Stimulated activated naive CD8-positive, alpha-beta T cell treated with anti-CD3 and anti-CD28 coated beads, Interleukin-15, Interleukin-2, amounts not matched to agents 100 ng/mL and 50 ng/mL, for 24 hours (primary cell): Measurements from ENCODE around the gene SLC35A4.
"Not testable (repeated sequence)": the region's sequence is repeated elsewhere in the genome, so short reads cannot be mapped to it uniquely, and the experiment has no call there.

Experiments used
- H3K27ac Mint-ChIP-seq: one replicate; pipeline ENCODE4 v1.8.0; 2021; ENCODE audit warnings: mild to moderate bottlenecking, mixed read lengths
- H3K27me3 Mint-ChIP-seq: one replicate; pipeline ENCODE4 v1.8.0; 2021; ENCODE audit warnings: mixed read lengths
- H3K36me3 Mint-ChIP-seq: one replicate; pipeline ENCODE4 v1.8.0; 2021; ENCODE audit warnings: low read depth, mixed read lengths
- H3K4me1 Mint-ChIP-seq: one replicate; pipeline ENCODE4 v1.8.0; 2021; ENCODE audit warnings: low read depth, mixed read lengths
- H3K4me3 Mint-ChIP-seq: one replicate; pipeline ENCODE4 v1.8.0; 2021; ENCODE audit warnings: mild to moderate bottlenecking, mixed read lengths
- H3K9me3 Mint-ChIP-seq: one replicate; pipeline ENCODE4 v1.8.0; 2021; ENCODE audit warnings: mixed read lengths

The SLC35A4 gene

DNA sequence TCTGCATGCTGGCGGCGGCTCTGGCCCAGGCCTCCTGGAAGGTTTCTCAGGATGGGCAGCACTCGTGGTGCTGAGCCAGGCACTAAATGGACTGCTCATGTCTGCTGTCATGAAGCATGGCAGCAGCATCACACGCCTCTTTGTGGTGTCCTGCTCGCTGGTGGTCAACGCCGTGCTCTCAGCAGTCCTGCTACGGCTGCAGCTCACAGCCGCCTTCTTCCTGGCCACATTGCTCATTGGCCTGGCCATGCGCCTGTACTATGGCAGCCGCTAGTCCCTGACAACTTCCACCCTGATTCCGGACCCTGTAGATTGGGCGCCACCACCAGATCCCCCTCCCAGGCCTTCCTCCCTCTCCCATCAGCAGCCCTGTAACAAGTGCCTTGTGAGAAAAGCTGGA is 3.2 kb downstream of the SLC35A4 start:
- H3K9me3 Mint-ChIP-seq: no peaks in the 10 kb centered on the region
- no peaks in the 10 kb centered on the region for H3K27me3 Mint-ChIP-seq
- H3K4me1 Mint-ChIP-seq: peaks cover 58% of the 10 kb centered on the region
- no peak overlapping the region for H3K27ac Mint-ChIP-seq
- no peak overlapping the region for H3K4me3 Mint-ChIP-seq
- H3K36me3 Mint-ChIP-seq: peaks cover 50% of the 10 kb centered on the region

DNA sequence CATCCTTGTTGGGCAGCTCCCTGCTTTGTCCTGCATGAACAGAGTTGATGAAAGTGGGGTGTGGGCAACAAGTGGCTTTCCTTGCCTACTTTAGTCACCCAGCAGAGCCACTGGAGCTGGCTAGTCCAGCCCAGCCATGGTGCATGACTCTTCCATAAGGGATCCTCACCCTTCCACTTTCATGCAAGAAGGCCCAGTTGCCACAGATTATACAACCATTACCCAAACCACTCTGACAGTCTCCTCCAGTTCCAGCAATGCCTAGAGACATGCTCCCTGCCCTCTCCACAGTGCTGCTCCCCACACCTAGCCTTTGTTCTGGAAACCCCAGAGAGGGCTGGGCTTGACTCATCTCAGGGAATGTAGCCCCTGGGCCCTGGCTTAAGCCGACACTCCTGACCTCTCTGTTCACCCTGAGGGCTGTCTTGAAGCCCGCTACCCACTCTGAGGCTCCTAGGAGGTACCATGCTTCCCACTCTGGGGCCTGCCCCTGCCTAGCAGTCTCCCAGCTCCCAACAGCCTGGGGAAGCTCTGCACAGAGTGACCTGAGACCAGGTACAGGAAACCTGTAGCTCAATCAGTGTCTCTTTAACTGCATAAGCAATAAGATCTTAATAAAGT is 3.9 kb downstream of the SLC35A4 start:
- H3K27ac Mint-ChIP-seq: peak overlapping the region; percentile 95
- no peaks in the 10 kb centered on the region for H3K27me3 Mint-ChIP-seq
- peaks cover 52% of the 10 kb centered on the region for H3K4me1 Mint-ChIP-seq
- no peaks in the 10 kb centered on the region for H3K9me3 Mint-ChIP-seq
- peak overlapping the region; percentile 74 for H3K4me3 Mint-ChIP-seq
- peaks cover 50% of the 10 kb centered on the region for H3K36me3 Mint-ChIP-seq

DNA sequence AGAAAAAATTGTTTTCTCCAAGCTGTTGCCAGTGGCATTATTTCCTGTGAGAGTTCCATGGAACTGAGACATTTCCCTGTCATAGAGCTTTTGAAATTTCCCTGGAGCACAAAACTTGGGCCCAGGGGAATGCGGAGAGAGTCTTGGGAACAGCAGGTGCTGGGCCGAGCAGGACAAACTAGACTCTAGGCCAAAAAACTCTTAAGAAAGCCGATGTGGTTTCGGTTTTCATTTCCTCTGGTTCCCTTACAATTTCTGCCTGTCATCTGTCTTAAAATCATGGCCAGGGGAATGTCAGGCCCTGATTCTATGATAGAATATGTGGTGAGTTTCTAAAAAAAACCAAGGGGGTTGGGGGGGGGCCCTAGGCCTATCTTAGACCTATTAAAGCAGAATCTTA is 4.6 kb downstream of the SLC35A4 start:
- Mint-ChIP-seq H3K36me3 (peaks cover 50% of the 10 kb centered on the region), H3K27me3 (no peaks in the 10 kb centered on the region), H3K4me1 (peaks cover 46% of the 10 kb centered on the region), H3K9me3 (no peaks in the 10 kb centered on the region), H3K27ac (peak overlapping the region; percentile 95), H3K4me3 (peak overlapping the region; percentile 74)

DNA sequence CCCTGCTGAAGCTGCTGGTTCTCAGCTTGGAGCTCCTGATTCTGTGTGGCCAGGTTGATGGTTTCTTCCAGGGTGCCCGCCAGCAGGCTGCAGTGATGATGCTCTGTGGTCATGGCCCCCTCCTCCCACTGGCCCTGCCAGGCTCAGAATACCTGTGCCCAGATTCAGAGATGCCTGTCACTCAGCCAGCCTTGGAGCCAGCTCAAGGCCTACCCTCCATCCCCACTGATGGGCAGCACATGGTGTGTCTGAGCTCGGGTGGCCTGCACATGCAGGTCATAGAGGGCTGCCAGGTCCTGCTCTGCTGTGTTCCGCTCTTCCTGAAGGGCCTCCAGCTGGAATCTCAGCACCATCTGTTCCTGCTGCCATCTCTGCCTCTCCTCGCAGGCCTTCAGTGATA is 5.4 kb downstream of the SLC35A4 start:
- peaks cover 46% of the 10 kb centered on the region for H3K36me3 Mint-ChIP-seq
- peaks cover 46% of the 10 kb centered on the region for H3K4me1 Mint-ChIP-seq
- H3K9me3 Mint-ChIP-seq: no peaks in the 10 kb centered on the region

DNA sequence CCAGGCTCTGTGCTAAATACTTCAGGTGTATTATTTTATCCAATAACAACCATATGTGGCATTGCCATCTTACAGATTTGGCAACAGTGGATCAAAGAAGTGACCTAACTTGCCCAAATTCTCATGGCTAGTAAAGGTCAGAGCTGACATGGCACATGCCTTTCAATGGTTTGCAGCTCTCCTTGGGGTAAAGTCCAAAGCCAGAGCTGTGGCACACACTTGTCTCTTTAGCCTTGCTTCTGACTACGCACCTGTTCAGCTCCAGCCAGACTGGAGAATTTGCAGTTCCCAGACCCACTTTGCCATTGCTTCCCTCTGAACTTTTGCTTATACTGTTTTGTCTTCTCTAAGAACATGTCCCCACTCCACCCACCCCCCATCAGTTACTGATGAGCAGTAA is 5.9 kb downstream of the SLC35A4 start:
- peaks cover 41% of the 10 kb centered on the region for H3K36me3 Mint-ChIP-seq
- no peak overlapping the region for H3K4me3 Mint-ChIP-seq
- H3K9me3 Mint-ChIP-seq: no peaks in the 10 kb centered on the region
- peaks cover 42% of the 10 kb centered on the region for H3K4me1 Mint-ChIP-seq
- no peak overlapping the region for H3K27ac Mint-ChIP-seq
- H3K27me3 Mint-ChIP-seq: no peaks in the 10 kb centered on the region

More for the DNA sequence above, 5.4 kb downstream of the SLC35A4 start:
- Mint-ChIP-seq H3K27ac (peak overlapping the region; percentile 95), H3K4me3 (no peak overlapping the region), H3K27me3 (no peaks in the 10 kb centered on the region)

DNA sequence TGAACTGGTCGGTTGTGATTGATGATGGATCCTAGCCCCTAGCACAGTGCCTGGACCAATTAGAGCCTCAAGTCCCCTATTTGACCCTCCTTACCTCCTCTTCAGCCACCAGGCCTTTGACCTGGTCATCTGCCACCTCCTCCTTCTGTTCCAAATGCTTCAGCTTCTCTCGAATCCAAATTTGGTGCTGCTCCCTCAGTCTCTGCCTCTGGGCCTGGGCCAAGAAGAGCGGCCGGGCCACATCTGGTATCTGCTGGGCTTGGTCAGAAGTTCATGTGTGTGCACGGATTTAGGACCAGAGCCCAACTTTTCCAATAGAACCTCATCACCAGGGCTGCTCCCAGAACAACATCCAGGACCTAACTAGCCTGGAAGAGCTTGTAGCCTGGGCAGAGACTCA is 6.5 kb downstream of the SLC35A4 start:
- Mint-ChIP-seq H3K9me3 (no peaks in the 10 kb centered on the region), H3K36me3 (peaks cover 37% of the 10 kb centered on the region), H3K27me3 (no peaks in the 10 kb centered on the region), H3K4me1 (peaks cover 35% of the 10 kb centered on the region), H3K27ac (peak overlapping the region; percentile 60), H3K4me3 (no peak overlapping the region)

DNA sequence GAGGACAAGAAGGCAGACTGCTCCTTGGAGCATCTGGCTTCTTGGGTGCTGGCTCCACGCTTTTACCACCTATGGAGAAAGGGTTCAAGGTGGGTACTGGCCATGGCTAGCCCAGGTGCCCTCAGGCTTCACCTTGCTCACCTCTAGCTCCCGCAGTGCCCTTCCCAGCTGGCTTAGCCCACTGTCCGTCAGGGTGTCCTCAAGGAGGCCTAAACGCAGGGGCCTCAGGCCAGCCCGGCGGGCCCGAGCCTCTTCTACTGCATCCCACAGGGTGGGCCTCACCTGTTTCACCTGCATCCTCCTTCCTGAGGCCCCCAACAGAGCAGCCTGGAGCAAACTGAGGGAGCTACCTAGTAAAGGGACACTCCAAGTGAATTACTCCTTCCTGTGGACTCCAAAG is 9.1 kb downstream of the SLC35A4 start:
- H3K36me3 Mint-ChIP-seq: peaks cover 13% of the 10 kb centered on the region
- no peaks in the 10 kb centered on the region for H3K27me3 Mint-ChIP-seq
- H3K4me3 Mint-ChIP-seq: no peak overlapping the region
- peaks cover 17% of the 10 kb centered on the region for H3K4me1 Mint-ChIP-seq
- no peak overlapping the region for H3K27ac Mint-ChIP-seq
- no peaks in the 10 kb centered on the region for H3K9me3 Mint-ChIP-seq

DNA sequence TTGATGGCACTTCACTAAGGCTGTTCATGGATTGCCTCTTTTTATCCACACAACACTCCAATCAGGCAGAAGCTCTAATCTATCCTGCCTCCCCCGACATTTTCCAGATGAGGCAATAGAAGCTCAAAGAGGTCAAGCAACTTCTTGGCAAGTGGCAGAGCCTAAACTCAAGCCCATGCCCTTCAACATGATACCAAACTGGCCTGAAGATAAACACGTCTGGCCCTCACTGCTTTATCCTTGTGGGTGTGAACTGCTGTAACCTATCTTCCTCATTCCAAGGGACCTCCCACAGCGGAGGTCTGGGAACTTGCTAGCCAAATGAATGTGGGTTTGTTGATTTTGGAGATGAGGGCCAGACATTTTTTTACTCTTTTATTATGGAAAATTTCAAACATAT is 9.5 kb downstream of the SLC35A4 start:
- Mint-ChIP-seq H3K27me3 (no peaks in the 10 kb centered on the region), H3K9me3 (no peaks in the 10 kb centered on the region), H3K36me3 (peaks cover 9% of the 10 kb centered on the region), H3K4me3 (no peak overlapping the region), H3K27ac (no peak overlapping the region), H3K4me1 (peaks cover 12% of the 10 kb centered on the region)

DNA sequence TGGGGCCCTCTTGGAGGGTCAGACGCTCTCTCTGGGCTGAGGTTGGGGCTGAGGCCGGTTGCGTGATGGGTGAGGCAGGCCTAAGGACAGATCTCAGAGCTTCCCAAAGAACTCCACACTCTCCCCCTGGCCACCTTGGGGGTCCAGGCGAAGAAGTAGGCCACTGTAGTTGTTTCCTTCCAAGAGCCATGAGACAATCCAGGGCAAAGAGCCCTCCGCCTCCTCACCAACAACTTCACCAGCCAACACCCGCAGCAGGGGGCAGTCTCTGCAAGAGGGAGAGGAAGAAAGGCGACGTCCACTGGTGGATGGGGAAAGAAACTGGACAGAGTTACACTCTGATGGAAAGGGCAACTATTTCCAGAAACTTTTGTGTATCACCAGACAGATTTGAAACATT is 10.7 kb downstream of the SLC35A4 start:
- Mint-ChIP-seq H3K4me3 (no peak overlapping the region), H3K27me3 (no peaks in the 10 kb centered on the region), H3K27ac (no peak overlapping the region), H3K9me3 (no peaks in the 10 kb centered on the region), H3K4me1 (peaks cover 1% of the 10 kb centered on the region), H3K36me3 (peaks cover 7% of the 10 kb centered on the region)

DNA sequence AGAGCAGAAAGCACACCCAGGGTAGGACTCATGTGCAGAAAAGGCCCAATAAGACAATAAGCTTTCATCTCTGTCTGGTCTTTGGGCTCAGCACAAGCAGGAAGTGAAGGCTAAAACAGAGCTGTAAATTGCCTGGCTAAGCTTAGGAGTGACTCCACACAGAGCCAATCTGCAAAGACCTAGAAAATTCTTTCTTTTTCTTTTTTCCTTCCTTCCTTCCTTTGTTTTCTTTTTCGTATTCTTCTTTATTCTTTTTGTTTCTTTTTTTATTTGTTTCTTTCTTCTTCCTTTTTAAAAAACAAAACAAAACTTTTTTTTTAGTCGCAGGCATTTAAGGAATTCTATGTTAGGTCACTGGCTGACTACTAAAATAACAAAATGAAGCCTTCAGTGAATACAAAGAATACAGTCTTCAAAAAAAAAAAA is 12.2 kb downstream of the SLC35A4 start:
- Mint-ChIP-seq H3K27me3 (peaks cover 6% of the 10 kb centered on the region), H3K36me3 (no peaks in the 10 kb centered on the region), H3K9me3 (no peaks in the 10 kb centered on the region), H3K27ac (no peak overlapping the region), H3K4me1 (no peaks in the 10 kb centered on the region), H3K4me3 (no peak overlapping the region)

DNA sequence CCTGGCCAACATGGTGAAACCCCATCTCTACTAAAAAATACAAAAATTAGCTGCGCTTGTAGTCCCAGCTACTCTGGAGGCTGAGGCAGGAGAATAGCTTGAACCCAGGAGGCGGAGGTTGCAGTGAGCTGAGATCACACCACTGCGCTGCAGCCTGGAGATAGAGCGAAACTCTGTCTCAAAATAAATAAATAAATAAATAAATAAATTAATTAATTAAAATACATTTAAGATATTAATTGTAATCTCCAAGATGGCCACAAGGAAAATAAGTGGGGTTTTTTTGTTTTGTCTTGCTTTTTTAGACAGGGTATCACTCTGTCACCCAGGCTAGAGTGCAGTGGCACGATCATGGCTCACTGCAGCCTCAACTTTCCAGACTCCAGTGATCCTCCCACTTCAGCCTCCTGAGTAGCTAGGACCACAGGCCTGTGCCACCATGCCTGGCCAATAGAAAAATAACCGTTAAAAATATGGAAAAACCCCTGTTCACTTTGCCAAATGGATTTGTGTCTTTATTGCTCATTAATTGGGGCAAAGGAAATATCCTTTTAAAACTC is 14.6 kb downstream of the SLC35A4 start:
- not testable (repeated sequence) for H3K9me3 Mint-ChIP-seq, H3K4me1 Mint-ChIP-seq, H3K27ac Mint-ChIP-seq, H3K36me3 Mint-ChIP-seq, H3K4me3 Mint-ChIP-seq
- H3K27me3 Mint-ChIP-seq: peaks cover 17% of the 10 kb centered on the region

DNA sequence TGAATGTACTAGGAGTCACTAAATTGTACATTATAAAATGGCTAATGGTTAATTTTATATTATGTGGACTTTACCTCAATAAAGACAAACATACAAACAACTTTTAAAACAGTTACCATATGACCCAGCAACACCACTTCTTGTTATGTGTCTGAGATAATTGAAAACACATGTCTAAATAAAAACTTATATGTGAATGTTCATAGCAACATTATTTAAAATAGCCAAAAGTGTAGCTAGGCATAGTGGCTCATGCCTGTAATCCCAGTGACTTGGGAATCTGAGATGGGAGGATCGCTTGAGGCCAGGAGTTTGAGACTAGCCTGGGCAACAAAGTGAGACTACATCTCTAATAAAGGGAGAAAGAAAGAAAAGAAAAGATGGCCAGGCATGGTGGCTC is 22.9 kb downstream of the SLC35A4 start:
- peaks cover 11% of the 10 kb centered on the region for H3K27me3 Mint-ChIP-seq
- no peaks in the 10 kb centered on the region for H3K9me3 Mint-ChIP-seq
- H3K4me1 Mint-ChIP-seq: no peaks in the 10 kb centered on the region
- no peak overlapping the region for H3K4me3 Mint-ChIP-seq
- H3K36me3 Mint-ChIP-seq: no peaks in the 10 kb centered on the region
- no peak overlapping the region for H3K27ac Mint-ChIP-seq

DNA sequence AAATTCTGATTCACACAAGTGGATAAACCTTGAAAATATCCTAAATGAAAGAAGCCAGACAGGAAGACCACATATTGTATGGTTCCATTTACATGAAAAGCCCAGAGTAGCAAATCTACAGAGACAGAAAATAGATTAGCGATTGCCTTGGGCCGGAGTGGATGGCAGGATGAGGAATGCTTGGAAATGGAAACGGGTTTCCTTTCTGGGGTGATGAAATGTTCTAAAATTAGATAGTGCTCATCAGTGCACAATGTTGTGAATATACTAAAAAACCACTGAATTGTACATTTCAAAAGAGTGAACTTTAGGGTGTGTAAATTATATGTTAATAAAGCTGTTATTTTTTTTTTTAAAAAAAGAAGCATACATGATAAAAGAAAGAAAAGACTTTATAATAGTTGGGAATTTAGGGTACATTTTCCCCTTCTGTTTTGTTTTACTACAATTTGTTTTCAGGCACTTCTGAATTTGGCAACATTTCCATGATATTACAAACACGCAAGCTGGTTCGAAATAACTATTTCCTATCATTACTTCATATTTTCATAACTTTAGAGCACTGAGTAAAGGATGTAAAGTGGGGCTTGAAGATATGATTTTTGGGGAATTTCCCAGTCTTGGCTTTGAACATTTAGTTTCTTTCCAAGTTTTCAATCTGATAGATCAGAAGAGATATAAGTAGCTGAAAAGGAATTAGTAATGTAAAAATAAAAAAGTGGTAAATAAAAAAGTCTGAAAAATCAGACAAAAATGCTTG is 23.9 kb downstream of the SLC35A4 start:
- Mint-ChIP-seq H3K27ac (no peak overlapping the region), H3K4me1 (no peaks in the 10 kb centered on the region), H3K9me3 (no peaks in the 10 kb centered on the region), H3K36me3 (no peaks in the 10 kb centered on the region), H3K4me3 (no peak overlapping the region), H3K27me3 (peaks cover 4% of the 10 kb centered on the region)

DNA sequence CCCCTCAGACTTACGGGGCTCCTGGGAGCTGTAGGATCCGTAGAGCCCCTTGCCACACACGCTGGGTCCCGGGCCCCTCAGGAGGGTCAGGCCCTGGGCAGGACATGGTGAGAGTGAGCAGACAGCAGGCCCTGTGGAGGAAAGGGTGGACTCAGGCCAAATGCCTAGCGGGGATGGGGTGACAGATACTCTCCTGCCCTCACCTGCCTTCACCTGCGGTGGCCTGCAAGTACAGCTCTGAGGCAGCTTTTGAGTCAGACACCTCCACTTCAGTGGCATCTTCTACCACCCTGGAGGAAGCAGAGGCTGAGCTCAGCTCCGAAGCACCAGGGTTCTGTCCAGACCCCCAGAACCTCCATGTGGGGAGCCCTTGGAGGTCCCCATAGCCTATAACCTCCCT is 26.2 kb downstream of the SLC35A4 start:
- Mint-ChIP-seq H3K9me3 (no peaks in the 10 kb centered on the region), H3K27ac (no peak overlapping the region), H3K4me3 (no peak overlapping the region), H3K4me1 (peaks cover 4% of the 10 kb centered on the region), H3K27me3 (no peaks in the 10 kb centered on the region), H3K36me3 (no peaks in the 10 kb centered on the region)

DNA sequence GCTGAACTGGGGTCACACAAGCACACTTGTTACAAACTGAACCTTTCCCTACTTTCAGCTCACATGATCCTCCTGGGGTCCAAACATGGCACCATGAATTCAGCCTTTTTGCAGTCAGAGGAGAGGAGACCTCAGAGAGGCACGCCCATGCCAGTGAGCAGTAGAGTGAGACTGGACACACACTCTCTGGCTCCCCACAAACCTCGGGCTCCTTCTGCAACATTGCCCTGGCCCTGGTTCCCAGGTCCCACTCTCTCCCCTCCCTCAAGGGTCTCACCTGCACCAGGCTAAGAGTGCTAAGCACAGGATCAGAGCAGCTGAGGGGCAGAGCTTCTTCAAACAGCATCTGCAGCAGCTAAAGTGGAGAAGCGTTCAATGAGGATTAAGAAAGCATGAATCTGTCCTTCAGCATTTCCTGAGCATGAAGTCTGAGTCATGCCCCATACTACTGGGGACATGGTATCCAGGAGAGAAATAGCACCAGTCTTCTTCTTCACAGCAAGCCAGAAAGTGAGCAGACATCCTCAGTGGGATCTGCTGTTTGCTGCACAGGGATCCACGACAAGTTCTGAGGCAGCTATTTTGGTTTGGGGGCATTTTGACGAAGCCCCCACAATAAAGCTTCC is 27.2 kb downstream of the SLC35A4 start:
- Mint-ChIP-seq H3K9me3 (no peaks in the 10 kb centered on the region), H3K36me3 (no peaks in the 10 kb centered on the region), H3K27ac (no peak overlapping the region), H3K4me1 (peaks cover 5% of the 10 kb centered on the region), H3K4me3 (no peak overlapping the region), H3K27me3 (no peaks in the 10 kb centered on the region)
